Upper lobe of right lung (tissue), 1 donor: Measurements from ENCODE around the gene MXRA8. TPM values are rescaled to one million over a fixed set of nuclear protein-coding genes. Genes with fewer than 3 reads are reported as not detected.

Experiments
- ATAC-seq: fragments of 200-7000 bp; cut with Tn5 transposase; one replicate; pipeline ENCODE4 v1.9.1; 2020; ENCODE audit warnings: mild to moderate bottlenecking, moderate library complexity
- DNase-seq: peaks from one replicate; pipeline ENCODE4 v3.0.0-alpha.2; 2020
- H3K27ac ChIP-seq: fragments of 200-600 bp; one replicate; pipeline ENCODE4 v1.8.0; 2022
- H3K27me3 ChIP-seq: fragments of 200-600 bp; one replicate; pipeline ENCODE4 v1.8.0; 2022; ENCODE audit warnings: mild to moderate bottlenecking
- H3K36me3 ChIP-seq: fragments of 200-600 bp; one replicate; pipeline ENCODE4 v1.8.0; 2022
- H3K4me1 ChIP-seq: fragments of 200-600 bp; one replicate; pipeline ENCODE4 v1.8.0; 2022
- H3K4me3 ChIP-seq: fragments of 200-600 bp; one replicate; pipeline ENCODE4 v1.8.0; 2022; ENCODE audit warnings: mild to moderate bottlenecking
- H3K9me3 ChIP-seq: fragments of 200-600 bp; one replicate; pipeline ENCODE4 v1.8.0; 2022
- intact Hi-C: fragments of 100-400 bp; cut with DNase I; formaldehyde crosslinking; loops from one replicate; pipeline ENCODE4 v1.11.0; 2022
- total RNA-seq: library from RNA; stranded (reverse); fragmentation: NEBNext Ultra II Directional; extraction: Animal tissue kit (Norgen Biotek cat#: 25700); gene quantifications from one replicate; pipeline ENCODE4 v1.2.1, GENCODE V29; 2021
- TF ChIP-seq, protein P1 (sequence below): fragments of 200-600 bp; IDR thresholded peaks from one replicate; pipeline ENCODE4 v1.8.0; 2022; ENCODE audit warnings: antibody characterized with exemption
- donor health status: DM: no; HTN: yes; CAD: no; lungs with severe emphysema.

Gene MXRA8
- total RNA-seq, 1 donor from 2014 or later, result 66.3 TPM

DNA sequence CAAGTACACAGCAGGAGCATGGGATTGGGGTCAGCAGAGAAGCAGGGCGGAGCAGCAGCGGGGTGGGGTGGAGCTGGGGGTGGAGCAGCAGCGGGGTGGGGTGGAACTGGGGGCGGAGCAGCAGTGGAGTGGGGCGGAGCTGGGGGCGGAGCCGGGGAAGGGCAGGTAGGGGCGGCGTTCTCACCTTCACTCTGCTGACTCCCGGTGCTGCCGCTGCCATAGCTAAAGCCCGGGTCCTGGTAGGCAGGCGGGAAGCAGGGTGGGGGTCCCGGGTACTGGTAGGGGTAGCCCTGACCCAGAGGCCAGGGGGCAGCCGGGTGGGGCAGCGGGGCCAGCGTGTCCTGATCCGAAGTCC is 20.6 kb downstream of the MXRA8 start:
- DNase-seq (no peak), ATAC-seq (peak; percentile 36)
- Histone ChIP-seq H3K9me3 (no peaks in the 10 kb centered on the region), H3K27ac (no peak overlapping the region), H3K4me3 (no peak overlapping the region), H3K4me1 (no peaks in the 10 kb centered on the region), H3K36me3 (peaks cover 13% of the 10 kb centered on the region), H3K27me3 (no peaks in the 10 kb centered on the region)
- intact Hi-C loops, result no loop called here
- TF ChIP-seq, protein P1, sequence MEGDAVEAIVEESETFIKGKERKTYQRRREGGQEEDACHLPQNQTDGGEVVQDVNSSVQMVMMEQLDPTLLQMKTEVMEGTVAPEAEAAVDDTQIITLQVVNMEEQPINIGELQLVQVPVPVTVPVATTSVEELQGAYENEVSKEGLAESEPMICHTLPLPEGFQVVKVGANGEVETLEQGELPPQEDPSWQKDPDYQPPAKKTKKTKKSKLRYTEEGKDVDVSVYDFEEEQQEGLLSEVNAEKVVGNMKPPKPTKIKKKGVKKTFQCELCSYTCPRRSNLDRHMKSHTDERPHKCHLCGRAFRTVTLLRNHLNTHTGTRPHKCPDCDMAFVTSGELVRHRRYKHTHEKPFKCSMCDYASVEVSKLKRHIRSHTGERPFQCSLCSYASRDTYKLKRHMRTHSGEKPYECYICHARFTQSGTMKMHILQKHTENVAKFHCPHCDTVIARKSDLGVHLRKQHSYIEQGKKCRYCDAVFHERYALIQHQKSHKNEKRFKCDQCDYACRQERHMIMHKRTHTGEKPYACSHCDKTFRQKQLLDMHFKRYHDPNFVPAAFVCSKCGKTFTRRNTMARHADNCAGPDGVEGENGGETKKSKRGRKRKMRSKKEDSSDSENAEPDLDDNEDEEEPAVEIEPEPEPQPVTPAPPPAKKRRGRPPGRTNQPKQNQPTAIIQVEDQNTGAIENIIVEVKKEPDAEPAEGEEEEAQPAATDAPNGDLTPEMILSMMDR, result no peak

DNA sequence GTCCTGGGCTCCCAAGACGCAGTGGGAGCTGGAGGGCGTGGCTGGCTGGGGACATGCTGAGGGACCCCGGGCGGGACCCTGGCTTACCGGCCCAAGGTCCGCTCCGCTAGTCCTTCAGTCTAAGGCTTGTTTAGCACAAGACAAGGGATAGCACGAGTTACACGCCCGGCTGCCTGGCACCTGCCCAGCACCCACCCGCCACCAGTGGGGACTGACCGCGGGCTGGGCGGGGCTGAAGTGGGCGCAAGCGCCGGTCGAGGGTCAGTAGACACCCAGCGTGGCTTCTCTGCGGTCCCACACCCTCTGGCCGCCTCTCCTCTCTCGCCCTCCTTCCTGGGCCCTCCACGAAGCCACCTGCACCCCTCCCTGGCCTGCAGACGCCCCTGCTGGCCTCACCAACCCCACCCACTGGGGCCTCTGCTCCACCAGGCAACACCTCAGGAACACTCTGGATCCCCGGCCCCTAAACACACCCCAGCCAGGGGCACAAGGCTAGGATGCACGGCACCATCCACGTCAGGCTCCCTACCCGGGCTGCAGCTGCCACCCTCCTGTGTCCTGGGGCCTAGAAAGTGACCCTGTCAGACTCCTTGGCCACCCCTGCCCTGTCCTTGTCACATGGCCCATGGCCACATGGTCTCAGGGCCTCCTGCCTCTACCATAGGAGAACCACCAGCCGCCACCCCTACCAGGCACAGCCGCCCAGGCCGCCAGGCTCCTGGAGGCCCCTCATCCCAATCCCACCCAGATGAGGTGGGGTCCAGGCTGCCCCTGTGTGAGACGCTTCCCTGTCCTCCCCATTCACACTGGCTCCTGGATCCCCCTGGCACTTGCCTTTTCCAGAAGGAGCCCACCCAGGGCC is 21.2 kb downstream of the MXRA8 start:
- DNase-seq, result no peak
- Histone ChIP-seq H3K4me3 (no peak overlapping the region), H3K9me3 (no peaks in the 10 kb centered on the region), H3K36me3 (peaks cover 13% of the 10 kb centered on the region), H3K4me1 (no peaks in the 10 kb centered on the region), H3K27ac (no peak overlapping the region), H3K27me3 (no peaks in the 10 kb centered on the region)
- no peak for ATAC-seq
- intact Hi-C loops, result no loop called here
- TF ChIP-seq, protein P1, result no peak

DNA sequence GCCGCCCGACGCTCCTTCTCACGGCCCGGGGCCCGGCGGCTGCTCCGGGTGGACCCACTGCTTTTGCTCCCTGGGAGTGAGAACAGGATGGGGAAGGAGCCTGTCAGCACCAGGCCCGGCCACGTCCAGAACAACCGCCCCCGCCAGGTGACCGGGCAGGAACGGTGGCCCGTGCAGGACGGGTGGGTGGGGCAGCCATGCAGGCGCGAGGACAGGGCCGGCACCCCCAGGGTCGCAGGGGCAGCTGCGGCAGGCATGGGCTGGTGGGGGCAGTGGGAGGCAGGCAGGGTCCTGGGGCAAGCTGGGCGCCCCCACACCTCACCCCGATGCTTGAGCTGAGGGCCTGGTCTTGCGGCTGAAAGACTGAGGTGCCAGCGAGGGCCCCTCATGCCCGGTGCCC is 21.9 kb downstream of the MXRA8 start:
- TF ChIP-seq, protein P1, result no peak
- ATAC-seq (no peak), DNase-seq (no peak)

DNA sequence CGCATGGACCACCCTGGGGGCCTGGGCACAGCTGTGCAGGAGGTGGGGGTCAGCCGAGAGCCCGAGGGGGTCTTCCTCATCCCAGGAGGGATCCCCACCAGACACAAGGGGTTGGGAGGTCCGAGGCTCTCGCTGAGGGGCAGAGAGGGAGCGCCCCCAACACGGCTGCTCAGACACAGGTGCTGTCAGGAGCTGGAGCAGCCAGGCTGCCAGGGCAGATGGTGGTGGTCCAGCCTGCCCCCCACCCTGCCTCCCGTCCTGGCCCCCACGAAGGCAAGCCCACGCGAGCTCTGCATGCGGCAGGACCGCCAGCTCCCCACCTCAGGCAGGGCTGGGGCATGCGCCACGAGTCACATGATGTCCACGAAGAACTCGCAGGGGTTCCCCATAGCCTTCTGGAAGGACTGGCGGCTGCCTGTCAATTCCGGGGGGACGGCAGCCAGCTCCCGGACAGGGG is 22.5 kb downstream of the MXRA8 start:
- Histone ChIP-seq H3K4me1 (peaks cover 3% of the 10 kb centered on the region), H3K9me3 (no peaks in the 10 kb centered on the region), H3K27me3 (no peaks in the 10 kb centered on the region), H3K36me3 (peaks cover 13% of the 10 kb centered on the region), H3K27ac (no peak overlapping the region), H3K4me3 (no peak overlapping the region)
- intact Hi-C loops, result no loop called here
- ATAC-seq (no peak), DNase-seq (no peak)
- TF ChIP-seq, protein P1, result no peak

More for the DNA sequence above, 21.9 kb downstream of the MXRA8 start:
- no peak overlapping the region for H3K4me3 ChIP-seq
- no peaks in the 10 kb centered on the region for H3K4me1 ChIP-seq
- H3K9me3 ChIP-seq, result no peaks in the 10 kb centered on the region
- no peaks in the 10 kb centered on the region for H3K27me3 ChIP-seq
- H3K27ac ChIP-seq, result no peak overlapping the region
- intact Hi-C loops, result no loop called here
- H3K36me3 ChIP-seq, result peaks cover 13% of the 10 kb centered on the region

DNA sequence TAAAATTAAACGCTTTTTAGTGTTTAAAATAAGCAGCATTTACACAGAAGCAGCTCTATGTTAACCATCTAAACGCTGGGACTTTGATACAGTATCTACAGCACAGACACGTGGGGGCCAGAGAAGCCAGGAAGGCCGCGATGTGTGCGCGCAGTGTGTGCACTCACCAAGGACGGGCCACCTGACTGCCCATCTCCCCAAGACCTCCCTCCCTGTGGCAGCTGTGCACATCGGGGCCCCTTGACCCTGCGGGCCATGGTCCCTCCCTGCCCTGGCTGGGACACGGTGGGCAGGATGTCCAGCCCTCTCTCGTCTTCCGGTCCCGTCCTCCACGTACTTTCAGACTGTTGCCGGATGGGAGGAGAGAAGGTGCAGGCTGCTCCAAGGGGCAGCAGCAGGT is 23.1 kb downstream of the MXRA8 start:
- no peak for DNase-seq
- Histone ChIP-seq H3K27ac (no peak overlapping the region), H3K27me3 (no peaks in the 10 kb centered on the region), H3K4me3 (no peak overlapping the region), H3K36me3 (peaks cover 13% of the 10 kb centered on the region), H3K4me1 (peaks cover 4% of the 10 kb centered on the region), H3K9me3 (no peaks in the 10 kb centered on the region)
- intact Hi-C loops, result no loop called here
- TF ChIP-seq, protein P1, result no peak
- no peak for ATAC-seq
